GM08714 (cell line): Measurements from ENCODE around the gene SIRT7.

ENCODE experiments used
- H3K4me3 ChIP-seq: fragments of 200-500 bp; sonication (Bioruptor generic); 2 replicates; pipeline ENCODE4 v1.5.1; 2014; ENCODE audit warnings: mild to moderate bottlenecking, low read length, inconsistent platforms
- ZNF274 ChIP-seq: IDR thresholded peaks from 2 replicates; pipeline ENCODE4 v1.6.1; 2012; ENCODE audit warnings: mild to moderate bottlenecking, low read depth, low read length

SIRT7 gene

GRCh38 chr17:81917565-81918332 is at the start of gene SIRT7:
TSS of gene SIRT7 (minus strand) at chr17:81918176. CDS start at chr17:81918131, 45 bp downstream.
- TF ChIP-seq ZNF274 = no peak

GRCh38 chr17:81967244-81967532 is 49.2 kb upstream of the SIRT7 start:
- no peak for TF ChIP-seq ZNF274
- no peak overlapping the region for H3K4me3 ChIP-seq

More at GRCh38 chr17:81917565-81918332, at the start of gene SIRT7:
- H3K4me3 ChIP-seq = peak within 1 kb of the TSS; percentile 83

DNA sequence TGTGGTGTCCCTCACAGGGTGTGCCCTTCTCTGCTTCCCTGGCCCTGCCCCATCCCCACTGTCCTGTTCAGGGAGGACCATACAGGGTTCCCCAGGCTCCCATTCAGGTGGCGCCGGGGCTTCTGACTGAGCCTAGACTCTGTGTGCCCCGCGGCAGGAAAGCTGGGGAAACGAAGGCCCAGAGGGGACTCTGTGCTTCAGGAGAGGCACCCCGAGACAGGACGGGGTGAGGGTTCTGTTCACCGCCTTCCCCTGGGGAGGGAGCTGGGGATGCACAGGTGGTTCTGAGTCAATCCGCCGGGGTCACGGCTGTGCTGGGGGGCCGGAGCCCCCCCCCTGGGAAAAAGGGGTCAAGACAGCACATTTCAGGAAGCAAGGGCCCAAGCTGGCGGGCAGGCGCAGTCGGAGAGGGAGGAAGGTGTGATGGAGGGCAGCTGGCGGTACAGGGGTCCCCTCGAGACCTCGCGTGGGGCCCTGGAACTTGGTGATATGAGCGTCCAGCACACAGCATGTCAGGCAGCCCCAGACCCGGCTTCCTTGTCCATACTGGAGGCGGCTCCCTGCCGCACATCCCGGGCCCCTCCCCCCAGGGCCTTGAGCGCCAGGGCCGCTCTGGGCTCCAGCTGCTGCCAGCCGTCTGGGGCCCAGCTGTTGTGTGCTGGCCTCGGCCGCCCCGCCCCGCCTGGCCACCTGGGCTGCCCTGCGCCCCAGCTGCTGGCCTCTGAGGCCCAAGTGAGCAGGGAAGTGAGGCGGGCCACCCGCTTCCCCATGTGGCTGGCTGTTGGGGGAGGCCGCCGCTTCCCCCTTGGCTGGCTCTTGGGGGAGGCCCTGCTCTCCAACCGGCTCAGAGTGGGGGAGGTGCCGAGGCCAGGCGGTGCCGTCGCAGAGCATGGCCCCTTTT is 48.6 kb upstream of the SIRT7 start:
- no peak overlapping the region for H3K4me3 ChIP-seq
- no peak for TF ChIP-seq ZNF274

DNA sequence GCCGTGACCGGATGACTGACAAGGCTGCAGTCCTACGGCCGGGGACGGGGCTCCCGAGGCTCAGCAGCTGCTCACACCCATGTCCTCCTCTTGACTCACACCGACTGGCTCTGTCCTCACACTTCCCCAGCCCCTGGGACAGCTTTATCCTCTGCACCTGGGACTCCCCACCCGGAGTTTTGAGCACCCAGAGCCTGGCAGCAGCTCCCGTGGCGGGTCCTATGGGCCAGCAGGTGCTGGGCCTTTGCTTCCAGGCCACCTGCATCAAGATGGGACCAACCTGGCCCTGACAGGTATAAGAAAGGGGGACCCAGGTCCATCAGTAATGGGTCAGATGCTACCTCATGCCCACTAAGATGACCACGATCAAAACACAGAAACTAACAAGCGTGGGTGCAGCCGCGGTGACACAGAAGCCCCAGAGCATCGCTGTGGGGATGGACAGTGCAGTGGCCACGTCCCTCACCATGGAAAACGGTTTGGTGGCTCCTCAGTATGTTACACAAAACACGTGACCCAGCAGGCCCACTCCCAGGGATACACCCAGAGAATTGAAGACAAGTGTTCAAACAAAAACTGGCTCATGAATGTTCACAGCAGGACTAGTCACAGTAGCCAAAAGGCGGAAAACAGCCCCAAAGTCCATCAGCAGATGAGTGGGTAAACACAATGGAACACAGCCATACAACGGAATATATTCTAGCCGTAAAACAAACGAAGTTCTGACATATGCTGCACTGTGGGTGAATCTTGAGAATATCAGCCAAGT is 46.3 kb upstream of the SIRT7 start:
- no peak for TF ChIP-seq ZNF274
- no peak overlapping the region for H3K4me3 ChIP-seq

DNA sequence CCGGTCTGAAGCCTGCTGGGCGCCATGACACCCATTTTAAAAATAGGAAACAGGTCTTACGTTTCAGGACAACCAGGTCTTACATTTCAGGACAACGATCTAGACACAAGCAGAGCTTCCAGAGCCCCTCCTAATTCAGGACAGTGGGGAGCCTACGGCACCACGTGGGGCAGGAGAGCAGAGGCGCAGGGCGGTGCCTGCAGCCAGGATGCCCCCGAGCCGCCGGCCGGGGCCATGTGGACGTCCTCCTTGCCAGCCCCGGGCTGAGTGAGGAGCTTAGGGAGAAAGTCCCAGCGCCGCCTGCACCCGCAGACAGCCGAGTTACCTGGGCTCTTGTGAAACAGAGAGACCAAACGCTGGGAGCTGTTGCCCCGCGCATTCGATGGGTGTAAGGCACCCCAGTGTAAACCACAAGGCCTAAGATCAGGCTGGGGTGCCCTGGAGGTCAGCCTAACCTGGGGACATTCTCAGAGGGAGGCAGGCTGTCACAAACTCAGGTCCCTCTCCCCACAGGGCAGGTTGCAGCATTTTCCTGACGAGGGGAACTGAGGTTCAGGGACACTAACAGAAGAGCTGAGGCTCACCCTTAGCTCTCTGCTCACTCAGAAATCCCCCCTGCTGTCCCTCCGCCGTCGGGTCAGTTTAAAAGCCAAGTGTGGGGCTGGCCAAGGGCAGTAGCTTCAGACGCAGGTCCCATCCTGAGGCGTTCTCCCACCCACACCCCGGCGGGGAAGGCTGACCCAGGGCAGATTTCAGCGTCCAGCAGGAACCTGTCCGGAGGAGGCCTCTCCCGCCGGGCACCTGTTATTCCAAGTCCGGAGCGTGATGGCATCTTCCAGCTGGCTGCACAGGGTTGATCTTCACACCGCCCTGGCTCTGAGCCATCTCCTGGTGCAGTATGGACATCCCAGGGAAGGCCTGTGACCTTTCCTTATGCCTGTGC is 44.8 kb upstream of the SIRT7 start:
- TF ChIP-seq ZNF274 = no peak
- no peak overlapping the region for H3K4me3 ChIP-seq

DNA sequence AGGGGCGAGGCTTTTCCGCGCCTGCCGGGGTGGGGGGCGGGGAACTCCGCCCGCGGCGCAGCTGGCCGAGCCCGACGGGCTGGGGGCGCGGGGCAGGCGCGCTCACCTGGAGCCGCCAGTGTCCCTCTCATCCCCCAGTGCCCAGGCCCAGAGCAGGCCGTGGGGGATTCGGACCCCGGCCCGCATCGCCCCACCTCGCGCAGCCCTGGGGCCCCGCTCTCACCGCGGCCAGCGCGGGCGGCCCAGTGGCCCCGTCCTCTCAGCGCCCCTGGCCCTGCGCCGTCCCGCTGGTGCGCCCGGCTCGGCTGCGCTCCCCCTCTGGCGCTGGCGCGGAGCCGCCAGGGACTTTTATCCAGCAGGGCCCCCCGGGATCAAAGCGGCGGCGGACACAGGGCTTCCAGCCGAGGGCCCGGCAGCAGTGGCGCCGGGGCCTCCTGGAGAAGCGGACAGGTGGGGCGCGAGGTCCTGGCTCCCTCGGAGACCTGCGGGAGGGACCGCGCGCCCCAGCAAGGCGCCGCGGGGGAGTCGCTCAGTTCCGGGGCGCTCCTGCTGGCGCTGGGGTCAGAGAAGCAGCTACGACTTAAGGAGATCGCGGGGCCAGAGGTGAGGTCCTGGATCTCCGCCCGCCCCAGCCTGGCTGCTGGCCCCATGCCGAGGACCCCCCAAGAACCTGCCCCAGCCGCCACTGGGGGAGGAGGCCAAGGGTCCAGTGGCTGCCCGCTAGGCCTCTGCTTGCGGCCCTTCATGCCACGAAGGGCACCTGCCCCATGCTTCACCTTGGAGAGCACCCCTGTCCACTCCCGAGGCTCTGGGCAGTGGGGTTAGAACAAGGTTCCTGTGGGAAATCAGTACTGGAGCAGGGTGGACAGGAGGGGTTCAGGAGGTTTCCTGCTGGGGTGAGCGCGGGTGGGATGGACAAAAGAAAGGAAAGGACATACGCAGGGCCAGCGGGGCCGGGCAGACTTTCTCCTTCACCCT is 43.8 kb upstream of the SIRT7 start:
- TF ChIP-seq ZNF274 = no peak
- no peak overlapping the region for H3K4me3 ChIP-seq

GRCh38 chr17:81961087-81961511 is 43.1 kb upstream of the SIRT7 start, which contains the start of gene NOTUM:
TSS of gene NOTUM (minus strand) at chr17:81961187. CDS start at chr17:81960909, 278 bp downstream.
- H3K4me3 ChIP-seq = no peak within 1 kb of the TSS; the same call in 1 of the 2 replicates
- no peak for TF ChIP-seq ZNF274

DNA sequence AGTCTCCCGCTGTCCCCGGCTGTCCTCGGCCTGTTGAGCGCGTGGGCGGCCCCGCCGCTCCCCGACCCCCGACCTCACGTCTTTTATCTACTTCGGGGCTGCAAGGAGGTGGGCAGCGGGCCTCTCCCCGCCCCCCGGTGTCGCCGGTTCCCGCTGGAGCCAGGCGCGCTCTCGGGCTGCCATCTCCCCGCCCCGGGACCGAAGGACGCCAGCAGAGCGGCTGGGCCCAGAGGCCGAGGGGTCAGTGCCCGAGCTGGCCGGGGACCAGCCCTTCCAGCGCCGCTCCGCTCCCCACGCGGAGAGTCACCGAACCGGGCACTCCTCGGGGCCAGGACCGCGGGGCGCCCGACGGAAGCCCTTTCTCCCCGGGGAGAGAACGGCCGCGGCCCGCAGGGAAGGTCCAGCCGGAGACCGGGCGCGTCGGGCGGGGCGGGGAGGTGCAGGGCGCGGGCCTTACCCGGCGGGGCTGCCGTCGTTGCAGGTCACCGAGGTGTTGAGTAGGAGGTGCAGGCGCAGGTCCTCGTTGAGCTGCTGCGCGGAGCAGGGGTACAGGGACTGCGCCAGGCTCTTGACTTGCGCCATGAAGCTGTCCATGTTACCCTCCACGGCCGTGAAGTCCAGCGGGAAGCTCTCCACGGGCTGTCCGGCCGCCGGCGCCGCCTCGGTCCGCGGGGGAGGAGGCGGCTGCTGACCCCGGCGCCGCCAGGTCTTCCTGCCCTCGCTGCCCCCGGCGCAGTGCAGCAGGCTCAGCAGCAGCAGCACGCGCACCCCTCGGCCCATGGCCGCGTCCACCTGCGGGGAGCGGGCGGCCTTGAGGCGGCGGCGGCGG is 42.4 kb upstream of the SIRT7 start:
- H3K4me3 ChIP-seq = peak overlapping the region; percentile 32; the same call in 1 of the 2 replicates
- no peak for TF ChIP-seq ZNF274

DNA sequence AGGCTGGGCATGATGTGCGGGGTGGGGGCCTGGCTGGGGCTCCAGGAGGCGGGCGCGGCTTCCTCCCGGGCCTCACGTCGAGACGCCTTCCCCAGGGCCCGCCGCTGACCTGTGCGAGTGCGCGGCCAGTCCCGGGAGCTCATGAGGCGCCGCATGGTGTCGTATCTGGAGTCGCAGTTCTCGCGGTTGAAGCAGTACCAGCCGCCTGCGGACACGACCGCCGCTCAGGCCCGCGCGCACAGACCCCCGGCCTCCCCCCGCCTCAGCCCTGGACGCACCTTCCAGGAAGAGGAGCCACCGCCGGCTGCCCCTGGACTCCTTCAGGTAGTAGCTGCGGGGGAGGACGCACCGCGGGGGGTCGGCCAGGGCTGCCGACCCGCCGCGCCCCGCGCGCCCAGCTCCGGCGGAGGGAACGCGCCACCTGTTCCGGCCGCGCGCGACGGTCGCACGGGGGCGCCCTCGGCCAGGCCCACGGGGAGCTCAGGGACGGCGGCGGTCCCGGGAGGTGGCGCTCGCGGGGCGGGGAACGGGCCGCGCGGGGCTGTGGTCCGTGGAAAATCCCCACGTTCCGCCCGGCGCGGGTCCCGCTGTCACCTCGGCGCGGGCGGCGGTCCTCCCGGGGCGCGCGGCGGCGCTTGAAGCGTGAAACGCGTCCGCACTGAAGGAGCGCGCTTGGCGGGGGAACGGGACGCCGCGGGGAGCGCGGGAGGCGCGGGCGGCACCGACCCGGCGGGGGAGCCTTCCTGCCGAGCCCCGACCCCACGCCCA is 41.6 kb upstream of the SIRT7 start:
- no peak for TF ChIP-seq ZNF274
- peak overlapping the region; percentile 32; the same call in 1 of the 2 replicates for H3K4me3 ChIP-seq

- H3K4me3 ChIP-seq = no peak overlapping the region
- TF ChIP-seq ZNF274 = no peak
These were observed 40.8 kb upstream of the SIRT7 start for GRCh38 chr17:81958633-81959342.
